Brain pericyte (primary cell): ENCODE results near the gene CD300LB.

Experiments
- DNase-seq: peaks from one replicate; pipeline ENCODE4 v3.0.0-alpha.2; 2012; ENCODE audit warnings: low read depth, low spot score

CD300LB gene

GRCh38 chr17:74549343-74549742 lies 18.1 kb upstream of the CD300LB start:
- no peak for DNase-seq

DNA sequence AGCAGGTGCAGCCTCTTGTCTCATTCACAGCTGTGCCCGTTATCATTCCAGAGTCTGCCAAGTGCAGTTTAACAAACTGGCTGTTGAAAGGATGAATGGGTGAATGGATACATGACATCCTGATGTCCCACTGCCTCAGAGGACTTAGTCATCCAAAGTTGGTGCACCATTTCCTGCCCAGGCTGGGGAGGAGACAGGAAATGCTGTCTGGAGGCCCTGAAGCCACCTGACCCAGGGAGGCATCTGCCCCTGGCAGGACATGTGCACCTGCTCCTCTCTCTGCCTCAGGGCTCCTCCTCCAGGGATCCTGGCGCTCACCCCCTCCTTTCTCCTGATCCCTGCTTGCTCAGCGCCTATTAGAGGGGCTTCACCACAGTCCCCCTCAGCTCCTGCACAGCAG lies 16.5 kb upstream of the CD300LB start:
- no peak for DNase-seq

GRCh38 chr17:74547264-74547663 lies 16.0 kb upstream of the CD300LB start:
- no peak for DNase-seq

DNA sequence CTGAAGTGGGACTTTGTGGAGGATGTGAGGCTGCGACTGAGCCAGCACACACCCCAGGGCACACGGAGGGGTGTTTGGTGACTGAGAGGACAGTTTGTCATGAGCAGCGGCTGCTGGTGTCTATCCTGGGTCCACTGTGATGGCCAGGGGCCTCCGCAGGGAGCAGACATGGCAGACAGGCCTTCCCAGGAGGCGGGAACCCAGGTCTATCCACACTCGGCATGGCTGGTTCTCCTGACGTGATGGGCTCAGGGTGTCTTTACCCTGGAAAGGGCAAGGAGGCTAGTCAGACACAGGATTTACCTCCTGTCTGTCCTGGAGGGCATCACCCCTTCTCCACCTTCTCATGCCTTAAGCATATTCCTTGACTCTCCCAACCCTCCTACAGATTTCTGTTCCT lies 15.3 kb upstream of the CD300LB start:
- DNase-seq, result no peak

GRCh38 chr17:74545843-74546230 lies 14.6 kb upstream of the CD300LB start, which contains the start of gene CD300C:
TSS of gene CD300C (minus strand) at chr17:74546115. CDS start at chr17:74545782, 333 bp downstream.
- DNase-seq, result no peak

- no peak for DNase-seq
Measured at GRCh38 chr17:74544991-74545842, 13.9 kb upstream of the CD300LB start.

GRCh38 chr17:74543891-74544760 lies 12.9 kb upstream of the CD300LB start:
- DNase-seq, result no peak

GRCh38 chr17:74543406-74543805 lies 12.1 kb upstream of the CD300LB start:
- DNase-seq, result no peak

DNA sequence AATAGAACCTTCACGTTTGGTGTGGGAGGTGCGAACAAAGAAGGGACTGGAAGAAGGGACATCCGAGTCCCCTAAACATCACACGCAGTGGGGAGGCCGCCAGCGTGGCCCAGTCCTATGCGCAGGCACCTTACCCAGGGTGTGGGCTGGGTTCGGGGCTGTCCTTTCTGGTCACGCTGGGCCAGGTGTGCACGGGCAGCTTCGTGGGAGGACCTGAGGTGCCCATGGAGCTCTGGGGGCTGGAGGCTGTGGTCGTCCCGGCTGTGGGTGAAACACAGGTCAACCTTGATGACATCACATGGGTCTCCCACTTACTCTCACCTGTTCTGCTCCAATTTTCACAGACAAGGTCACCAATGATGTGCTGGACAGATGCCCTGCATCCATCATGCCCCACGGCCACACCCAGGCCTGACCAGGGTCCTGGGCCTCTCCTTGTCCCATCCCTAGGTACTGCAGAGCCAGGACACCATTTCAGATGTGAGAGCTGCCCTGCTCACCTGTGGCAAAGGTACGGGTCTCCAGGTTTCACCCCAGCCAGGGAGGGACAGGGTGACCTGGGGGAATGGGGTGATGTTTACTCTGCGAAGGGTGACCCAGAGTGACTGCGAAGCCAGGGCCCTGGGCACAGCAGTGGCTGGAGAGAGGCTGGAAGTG lies 11.6 kb upstream of the CD300LB start:
- DNase-seq, result no peak

DNA sequence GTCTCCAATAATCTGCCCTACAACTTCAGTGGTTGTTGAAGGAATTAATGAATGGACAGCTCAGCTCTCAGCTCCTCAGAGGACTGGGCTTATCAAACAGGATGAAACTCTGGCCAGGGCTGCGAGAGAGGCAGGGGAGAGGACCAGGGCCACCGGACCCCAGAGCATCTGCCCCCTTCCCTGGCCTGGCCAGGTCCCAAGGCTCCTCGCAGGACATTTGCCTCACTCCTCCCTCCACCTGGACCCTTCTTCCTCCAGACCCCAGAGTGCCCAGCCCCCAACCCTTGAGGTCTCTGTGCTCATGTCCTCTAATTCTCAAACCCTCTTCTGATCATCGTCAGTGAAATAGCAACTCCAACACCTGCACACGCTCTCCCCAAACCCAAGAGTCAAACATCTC lies 10.9 kb upstream of the CD300LB start:
- DNase-seq, result no peak

GRCh38 chr17:74541176-74542111 lies 10.2 kb upstream of the CD300LB start:
- no peak for DNase-seq

GRCh38 chr17:74539281-74539820 lies 8.1 kb upstream of the CD300LB start:
- DNase-seq, result no peak

DNA sequence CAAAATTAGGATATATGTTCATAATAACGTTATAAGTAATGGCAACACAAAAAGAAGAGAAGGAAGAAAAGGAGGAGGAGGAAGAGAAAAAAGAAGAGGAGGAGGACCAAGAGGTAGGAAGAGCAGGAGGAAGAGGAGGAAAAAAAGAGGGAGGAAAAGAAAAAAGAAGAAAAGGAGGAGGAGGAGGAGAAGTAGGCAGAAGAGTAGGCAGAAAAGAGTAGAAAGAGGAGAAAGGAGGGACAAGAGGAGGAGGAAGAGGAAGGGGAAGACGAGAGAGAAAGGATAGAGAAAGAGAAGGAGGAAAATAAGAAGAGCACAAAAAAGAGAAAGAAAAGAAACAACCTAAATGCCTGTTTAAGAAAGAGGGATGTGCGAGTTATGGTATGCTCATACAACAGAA lies 5.6 kb upstream of the CD300LB start:
- DNase-seq, result no peak

DNA sequence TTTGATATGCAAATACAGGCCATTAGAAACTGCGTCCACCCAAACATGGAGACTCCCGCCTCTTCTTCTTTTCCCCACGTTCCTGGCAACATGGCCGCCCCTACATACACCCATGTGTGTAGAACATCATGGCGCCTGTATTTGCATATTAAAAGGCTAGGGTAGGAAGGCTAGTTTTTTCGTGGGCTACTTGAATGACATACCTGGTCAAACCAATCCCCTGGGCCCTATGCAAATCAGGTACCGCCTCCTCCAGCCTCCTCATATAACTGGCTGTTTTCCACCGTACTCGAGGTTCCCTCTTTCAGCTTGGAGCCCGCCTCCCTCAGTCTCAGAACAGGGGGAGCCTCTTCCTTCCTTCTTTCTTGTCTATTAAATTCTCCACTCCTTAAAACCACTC lies 840 bp upstream of the CD300LB start:
- no peak for DNase-seq

DNA sequence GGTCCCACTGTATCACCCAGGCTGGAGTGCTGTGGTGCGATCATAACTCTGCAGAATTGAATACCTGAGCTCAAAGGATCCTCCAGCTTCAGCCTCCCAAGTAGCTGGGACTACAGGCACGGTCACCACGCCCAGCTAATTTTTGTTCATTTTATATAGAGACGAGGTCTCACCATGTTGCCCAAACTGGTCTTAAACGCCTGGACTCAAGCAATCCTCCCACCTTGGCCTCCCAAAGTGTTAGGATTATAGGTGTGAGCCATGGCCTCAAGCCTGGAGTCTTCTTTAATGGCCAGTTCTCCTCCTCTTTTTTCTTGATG lies 484 bp downstream of the CD300LB start:
- DNase-seq, result no peak

DNA sequence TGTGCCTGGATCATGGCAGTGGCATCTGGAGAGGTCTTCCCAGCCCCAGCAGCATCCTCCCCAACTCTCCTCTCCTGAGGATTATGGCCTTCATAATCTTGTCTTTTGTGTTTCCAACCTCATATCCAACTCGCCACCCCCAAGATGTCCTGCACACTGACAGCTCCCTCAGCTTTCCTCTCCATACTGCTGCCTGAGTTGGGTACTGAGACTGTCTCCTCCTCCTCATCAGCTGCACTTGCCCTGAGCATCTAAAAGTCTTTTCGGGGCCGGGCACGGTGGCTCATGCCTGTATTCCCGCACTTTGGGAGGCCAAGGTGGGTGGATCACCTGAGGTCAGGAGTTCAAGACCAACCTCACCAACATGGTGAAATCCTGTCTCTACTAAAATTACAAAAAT lies 2.0 kb downstream of the CD300LB start:
- DNase-seq, result no peak

DNA sequence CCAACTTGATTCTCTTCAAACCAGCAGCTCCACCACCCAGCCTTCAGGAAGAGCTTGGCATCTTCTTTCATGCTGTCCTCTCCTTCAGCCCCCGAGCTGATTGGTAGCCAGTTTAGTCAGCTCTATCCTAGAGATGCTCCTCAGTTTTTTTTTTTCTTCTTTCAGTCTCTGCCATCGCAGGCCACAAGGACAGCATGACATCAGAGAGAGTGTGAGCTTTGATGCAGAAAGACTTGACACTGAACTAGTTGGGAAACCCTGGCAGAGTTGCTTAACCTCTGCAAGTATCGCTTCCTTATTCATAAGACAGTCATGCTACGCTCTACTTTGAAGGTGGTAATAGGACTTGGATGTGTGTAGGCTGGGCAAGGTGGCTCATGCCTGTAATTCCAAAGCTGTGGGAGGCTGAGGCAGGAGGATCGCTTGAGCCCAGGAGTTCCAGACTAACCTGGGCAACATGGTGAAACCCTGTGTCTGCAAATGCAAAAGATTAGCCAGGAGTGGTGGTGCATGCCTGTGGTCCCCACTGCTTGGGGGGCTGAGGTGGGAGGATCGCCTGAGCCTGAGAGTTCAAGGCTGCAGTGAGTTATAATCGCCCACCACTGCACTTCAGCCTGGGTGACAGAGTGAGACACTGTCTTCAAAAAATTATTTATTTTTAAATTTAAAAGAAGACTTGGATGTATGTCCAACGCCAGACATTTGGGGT lies 2.6 kb downstream of the CD300LB start:
- no peak for DNase-seq

- DNase-seq, result no peak
Measured at GRCh38 chr17:74527756-74528155, 3.5 kb downstream of the CD300LB start.

DNA sequence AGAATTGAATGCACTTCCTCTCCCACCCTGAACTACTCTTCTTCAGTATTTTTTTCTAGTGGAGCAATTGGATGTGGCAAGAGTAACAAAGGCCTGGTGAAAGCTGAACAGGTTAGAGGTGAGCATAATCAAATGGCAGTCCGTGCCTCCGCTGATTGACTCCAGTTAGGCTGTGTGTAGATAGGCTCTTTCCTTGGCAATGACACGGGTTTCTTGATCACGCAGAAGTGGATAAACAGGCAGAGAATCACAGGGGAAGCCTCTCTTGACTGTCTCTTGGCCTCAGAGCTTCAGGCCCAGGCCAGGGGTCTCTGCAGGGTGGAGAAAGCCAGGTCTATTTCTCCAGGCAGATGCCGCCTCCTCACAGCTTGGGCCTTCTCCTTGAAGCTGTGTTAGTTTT lies 4.2 kb downstream of the CD300LB start:
- no peak for DNase-seq

DNA sequence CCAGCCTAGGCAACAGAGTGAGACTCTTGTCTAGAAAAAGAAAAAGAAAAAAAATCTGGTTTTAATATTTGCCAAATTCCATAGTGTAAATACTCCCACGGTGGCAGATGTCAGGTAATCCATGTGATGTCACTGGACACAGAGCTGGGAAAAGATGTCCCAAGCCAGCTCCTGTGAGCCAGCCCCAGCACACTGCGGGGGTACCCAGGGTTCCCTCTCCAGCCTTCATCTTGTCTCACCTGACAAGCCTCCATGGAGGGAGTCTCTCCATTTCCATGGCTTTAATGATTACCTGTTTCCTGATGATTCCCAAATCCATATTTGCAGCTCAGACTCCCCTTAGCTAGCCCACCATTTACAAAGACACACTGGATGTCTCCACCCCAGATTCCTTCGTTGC lies 4.6 kb downstream of the CD300LB start:
- no peak for DNase-seq
